HL-60 (cell line): ENCODE data around the gene TSTD2.

Experiments
- DNase-seq, 2 experiments: peaks; one replicate each; pipeline ENCODE4 v3.0.0-alpha.2; 2010 to 2020; ENCODE audit warnings: low read depth in 1 of 2, low spot score in 1 of 2
- H3K27ac ChIP-seq: fragments of 250-450 bp; sonication (Bioruptor Pico); replicated peaks from 2 replicates; pipeline ENCODE4 v1.5.1; 2020; ENCODE audit warnings: mild to moderate bottlenecking, moderate library complexity
- H3K27me3 ChIP-seq: fragments of 250-450 bp; sonication (Bioruptor Pico); 2 replicates; pipeline ENCODE4 v1.5.1; 2021; ENCODE audit warnings: mild to moderate bottlenecking, moderate library complexity; ENCODE audit not compliant: insufficient read depth, poor library complexity, severe bottlenecking
- H3K4me3 ChIP-seq: replicated peaks from 2 replicates; pipeline ENCODE4 v1.5.1; 2011; ENCODE audit warnings: mild to moderate bottlenecking, control low read depth, low read length; ENCODE audit not compliant: insufficient read depth
- CTCF ChIP-seq: IDR thresholded peaks from one replicate; pipeline ENCODE4 v1.5.1; 2011; ENCODE audit warnings: low read length, control low read depth, inconsistent platforms; ENCODE audit not compliant: insufficient read depth
- GABPA ChIP-seq: IDR thresholded peaks from 2 replicates; pipeline ENCODE4 v1.6.1; 2012; ENCODE audit warnings: low read depth
- POLR2AphosphoS5 ChIP-seq: IDR thresholded peaks from 2 replicates; pipeline ENCODE4 v1.6.1; 2012; ENCODE audit warnings: low read depth
- REST ChIP-seq: IDR thresholded peaks from 2 replicates; pipeline ENCODE4 v1.6.1; 2012; ENCODE audit warnings: low read depth; ENCODE audit not compliant: insufficient replicate concordance
- SPI1 ChIP-seq: IDR thresholded peaks from 2 replicates; pipeline ENCODE4 v1.6.1; 2012; ENCODE audit warnings: low read depth, mild to moderate bottlenecking, borderline replicate concordance

TSTD2 gene

GRCh38 chr9:97673922-97674321, 40.8 kb upstream of the TSTD2 start:
- TF ChIP-seq POLR2AphosphoS5 = no peak
- no peak for TF ChIP-seq GABPA
- no peak for TF ChIP-seq SPI1
- no peak overlapping the region for H3K27ac ChIP-seq
- DNase-seq = no peak

GRCh38 chr9:97672403-97672802, 39.2 kb upstream of the TSTD2 start:
- TF ChIP-seq POLR2AphosphoS5 (no peak), REST (no peak), GABPA (no peak), CTCF (no peak), SPI1 (no peak)
- no peak overlapping the region for H3K27ac ChIP-seq

More at GRCh38 chr9:97673922-97674321, 40.8 kb upstream of the TSTD2 start:
- Histone ChIP-seq H3K27me3 (no peaks in the 10 kb centered on the region), H3K4me3 (no peak overlapping the region)

GRCh38 chr9:97670586-97670985, 37.4 kb upstream of the TSTD2 start:
- Histone ChIP-seq H3K4me3 (no peak overlapping the region), H3K27me3 (no peaks in the 10 kb centered on the region), H3K27ac (no peak overlapping the region)
- TF ChIP-seq GABPA (no peak), POLR2AphosphoS5 (no peak), CTCF (no peak), REST (no peak), SPI1 (no peak)
- DNase-seq = no peak

More at GRCh38 chr9:97672403-97672802, 39.2 kb upstream of the TSTD2 start:
- DNase-seq = no peak
- no peaks in the 10 kb centered on the region for H3K27me3 ChIP-seq
- no peak overlapping the region for H3K4me3 ChIP-seq

GRCh38 chr9:97668485-97668884, 35.3 kb upstream of the TSTD2 start:
- no peak for DNase-seq
- TF ChIP-seq POLR2AphosphoS5 = no peak
- no peak for TF ChIP-seq CTCF
- no peak for TF ChIP-seq GABPA
- no peak for TF ChIP-seq REST
- no peak for TF ChIP-seq SPI1
- H3K27ac ChIP-seq = no peak overlapping the region
- H3K4me3 ChIP-seq = no peak overlapping the region
- no peaks in the 10 kb centered on the region for H3K27me3 ChIP-seq
